ENCODE data around the gene MUC5AC.

The MUC5AC gene

DNA sequence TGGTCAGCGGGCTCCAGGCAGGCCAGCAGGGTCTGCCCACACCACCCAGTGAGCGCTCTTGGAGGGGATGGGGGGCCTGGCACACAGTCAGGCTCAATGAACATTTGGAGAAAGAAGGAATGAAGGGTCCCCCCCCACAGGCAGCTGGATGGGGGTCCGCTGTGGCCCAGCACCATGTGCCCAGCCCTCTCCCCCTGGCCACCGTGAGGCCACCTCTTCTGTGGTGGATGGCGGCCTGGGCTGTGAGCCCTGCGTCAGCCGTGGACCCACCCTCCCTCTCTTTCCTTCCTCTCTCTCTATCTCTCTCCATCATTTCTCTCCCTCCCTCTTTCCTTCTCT lies 35.1 kb upstream of the MUC5AC start:
- no peak for DNase-seq

GRCh38 chr11:1123970-1124369 lies 33.8 kb upstream of the MUC5AC start:
- peak; percentile 3 for DNase-seq

DNA sequence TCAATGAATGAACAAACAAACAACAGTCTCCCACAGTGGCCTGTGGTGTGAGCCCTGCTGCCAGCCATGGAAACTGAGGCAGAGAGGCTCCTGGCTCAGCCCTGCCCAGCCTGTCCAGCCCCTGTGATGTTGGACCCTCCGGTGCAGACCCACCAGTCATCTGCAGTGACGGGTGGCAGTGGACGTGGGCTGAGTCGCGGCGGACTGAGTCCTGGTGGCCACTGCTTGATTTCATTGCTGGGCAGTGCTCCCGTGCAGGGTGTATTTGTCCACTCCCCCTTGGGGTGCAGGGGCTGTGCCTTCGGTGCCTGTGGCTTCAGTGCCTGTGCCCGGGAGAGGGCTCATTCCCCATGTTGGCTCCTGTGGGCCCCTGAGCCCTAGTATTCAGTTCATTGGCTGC lies 31.9 kb upstream of the MUC5AC start:
- no peak for DNase-seq

DNA sequence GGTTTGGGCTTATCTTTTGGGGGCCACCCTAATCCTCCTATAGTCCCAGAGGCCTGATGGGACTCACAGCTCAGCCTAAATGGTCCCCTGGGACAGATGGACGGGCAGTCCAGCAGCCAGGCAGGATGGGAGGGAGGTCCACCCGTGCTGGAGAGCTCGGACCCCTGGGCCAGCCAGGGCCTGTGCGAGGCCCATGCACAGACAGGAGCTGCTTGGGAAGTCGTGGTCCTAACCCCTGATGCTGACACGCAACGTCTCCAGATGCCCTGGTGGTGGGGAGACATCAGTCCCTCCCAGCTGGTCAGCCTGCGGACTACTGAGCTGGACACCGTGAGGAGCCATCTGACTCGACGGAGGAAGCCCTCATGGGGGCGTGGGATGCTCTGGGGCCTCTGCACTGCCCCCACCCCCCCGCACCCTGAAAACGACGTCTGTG lies 31.2 kb upstream of the MUC5AC start:
- no peak for DNase-seq

DNA sequence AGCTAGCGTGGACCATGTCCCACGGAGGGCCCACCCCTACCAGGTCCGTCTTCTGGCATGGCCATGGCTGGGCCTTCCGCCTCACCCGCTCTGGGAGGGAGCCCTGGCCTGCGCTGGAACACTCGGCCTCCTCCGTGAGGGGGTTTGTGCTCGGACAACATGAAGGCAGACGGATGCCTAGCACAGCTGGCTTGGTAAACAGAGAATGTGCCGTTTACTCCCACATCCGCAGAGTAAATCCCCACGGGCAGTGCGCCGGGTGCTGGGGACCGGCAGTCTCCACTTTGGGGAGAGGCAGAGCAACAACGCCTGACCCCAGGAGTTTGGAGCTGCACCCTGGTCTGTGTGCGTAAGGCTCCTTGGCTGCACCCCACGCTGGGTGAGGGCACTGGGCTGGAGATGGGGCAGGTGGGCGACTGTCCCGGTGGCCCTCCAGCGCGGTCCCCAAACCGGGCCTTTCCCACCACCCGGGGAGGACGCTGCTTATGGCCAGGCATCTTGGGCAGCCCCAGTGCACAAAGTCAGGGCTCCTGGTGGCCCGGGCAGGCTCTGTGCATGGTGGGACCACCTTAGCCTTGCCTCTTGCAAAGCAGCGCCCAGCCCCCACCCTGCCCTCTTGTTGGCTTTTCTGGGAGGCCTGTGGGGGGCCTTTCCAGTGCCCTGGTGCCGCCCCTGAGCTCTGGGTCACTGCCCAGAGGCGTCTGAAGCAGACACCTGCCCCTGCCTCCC lies 30.7 kb upstream of the MUC5AC start:
- no peak for DNase-seq

DNA sequence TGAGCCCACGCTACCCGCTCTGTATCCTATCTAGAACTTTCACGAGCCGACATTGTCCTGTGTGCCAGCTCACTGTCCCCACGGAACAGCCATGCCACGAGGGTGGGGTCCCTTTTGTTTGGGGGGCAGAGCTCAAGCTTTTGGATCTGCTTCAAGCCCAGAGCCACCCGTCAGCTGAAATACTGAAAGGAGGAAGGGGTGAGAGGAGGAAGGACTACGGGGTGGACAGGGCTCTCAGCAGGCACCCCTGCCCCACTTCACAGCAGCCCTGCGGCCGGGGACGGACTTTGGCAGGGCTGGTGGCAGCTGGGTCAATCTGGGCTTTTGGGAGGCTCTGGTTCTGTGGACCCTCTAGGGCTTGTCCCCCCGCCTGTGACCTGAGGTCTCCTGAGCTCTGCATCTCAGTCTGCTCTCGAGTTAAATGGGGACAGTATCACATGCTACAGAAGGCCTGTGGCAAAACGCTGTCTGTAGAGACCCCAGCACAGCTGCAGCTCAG lies 30.0 kb upstream of the MUC5AC start:
- no peak for DNase-seq

- no peak for DNase-seq
Measured at GRCh38 chr11:1128311-1129142, 29.2 kb upstream of the MUC5AC start.

DNA sequence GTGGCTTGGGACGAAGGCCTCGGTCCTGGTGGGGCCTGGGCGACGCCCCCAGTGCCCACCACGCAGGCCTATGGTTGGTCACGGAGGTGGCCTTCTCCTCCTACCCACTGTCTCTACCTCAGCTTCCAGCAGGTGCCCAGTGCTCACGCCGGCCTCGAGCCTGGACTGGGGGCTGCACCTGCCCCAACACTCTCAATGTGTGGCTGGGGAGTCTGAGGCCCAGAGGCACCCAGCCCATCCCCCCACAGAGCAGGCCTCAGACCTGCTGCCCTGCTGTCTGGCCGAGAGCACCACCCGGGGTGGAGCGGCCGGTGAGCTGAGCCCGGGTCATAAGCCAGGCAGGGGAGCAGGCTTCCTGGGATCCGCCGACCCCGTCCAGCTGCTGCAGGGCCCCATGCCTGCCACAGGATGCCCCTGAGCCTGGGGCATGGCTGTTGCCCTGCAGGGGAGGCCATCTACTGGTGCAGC lies 28.6 kb upstream of the MUC5AC start:
- no peak for DNase-seq

GRCh38 chr11:1129611-1130160 lies 28.1 kb upstream of the MUC5AC start:
- no peak for DNase-seq

GRCh38 chr11:1130276-1131032 lies 27.3 kb upstream of the MUC5AC start:
- no peak for DNase-seq

DNA sequence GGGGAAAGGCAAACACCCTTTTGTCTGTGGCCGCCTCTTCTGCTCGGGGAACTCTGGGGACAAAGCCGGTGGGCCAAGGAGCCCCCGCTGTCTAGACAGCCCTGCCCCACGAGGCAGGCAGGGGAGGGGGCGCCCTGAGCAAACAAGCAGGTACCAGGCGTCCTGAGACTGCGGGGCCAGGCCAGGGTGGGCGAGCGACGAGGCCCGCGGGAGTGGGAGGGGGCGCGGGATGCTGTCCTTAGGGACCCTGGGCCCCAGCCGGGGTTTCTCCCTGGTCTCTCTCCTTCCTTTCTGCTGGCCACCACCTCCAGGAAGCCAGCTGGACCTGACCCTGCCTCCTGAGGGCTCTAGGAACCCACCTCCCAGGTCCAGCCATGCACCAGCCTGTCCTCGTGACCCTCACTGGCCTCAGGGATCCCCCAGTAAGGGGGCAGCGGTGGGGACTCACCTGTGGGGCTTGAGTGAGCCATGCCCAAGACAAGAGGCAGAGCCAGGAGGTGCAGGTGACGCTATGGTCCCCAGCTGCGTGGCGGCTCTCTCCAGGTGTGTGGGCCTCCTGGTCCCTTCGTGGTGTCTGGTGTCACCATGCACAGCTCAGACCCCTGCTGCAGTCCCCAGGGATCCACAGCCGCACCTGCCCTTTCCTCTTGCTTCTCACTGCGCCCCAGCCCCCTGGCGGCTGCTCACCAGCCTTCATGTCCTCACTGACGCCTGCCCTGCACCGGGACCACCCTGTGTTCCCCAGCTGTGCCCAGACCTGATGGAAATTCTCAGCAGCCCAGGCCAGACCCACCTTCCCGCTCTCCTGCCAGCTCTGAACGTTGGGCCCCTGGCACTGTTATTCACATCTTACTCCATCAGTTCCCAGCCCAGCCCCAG lies 26.5 kb upstream of the MUC5AC start:
- no peak for DNase-seq

GRCh38 chr11:1134848-1135445 lies 22.8 kb upstream of the MUC5AC start:
- DNase-seq: no peak

GRCh38 chr11:1138097-1138496 lies 19.7 kb upstream of the MUC5AC start:
- no peak for DNase-seq

- peak; percentile 4 for DNase-seq
Measured at GRCh38 chr11:1139441-1140083, 18.2 kb upstream of the MUC5AC start.

- no peak for DNase-seq
Measured at GRCh38 chr11:1140642-1141490, 16.9 kb upstream of the MUC5AC start.

DNA sequence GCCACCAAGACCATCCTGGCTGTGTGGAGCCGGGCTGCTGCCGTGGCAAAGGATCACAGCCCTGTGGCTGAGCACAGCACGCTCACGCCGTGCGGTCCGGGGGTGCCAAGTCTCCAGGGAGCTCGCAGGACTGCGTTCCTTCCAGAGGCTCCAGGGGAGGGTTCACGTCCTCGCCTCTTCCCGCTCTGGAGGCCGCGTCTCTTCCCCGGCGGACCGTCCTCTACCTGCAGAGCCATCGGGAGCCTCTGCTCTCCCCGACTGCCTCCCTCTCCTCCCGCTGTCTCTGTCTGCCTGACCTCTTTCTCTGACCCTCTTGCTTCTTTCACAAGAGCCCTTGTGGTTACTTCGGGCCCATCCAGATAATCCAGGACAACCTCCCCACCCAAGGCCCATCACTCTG lies 11.4 kb upstream of the MUC5AC start:
- no peak for DNase-seq

DNA sequence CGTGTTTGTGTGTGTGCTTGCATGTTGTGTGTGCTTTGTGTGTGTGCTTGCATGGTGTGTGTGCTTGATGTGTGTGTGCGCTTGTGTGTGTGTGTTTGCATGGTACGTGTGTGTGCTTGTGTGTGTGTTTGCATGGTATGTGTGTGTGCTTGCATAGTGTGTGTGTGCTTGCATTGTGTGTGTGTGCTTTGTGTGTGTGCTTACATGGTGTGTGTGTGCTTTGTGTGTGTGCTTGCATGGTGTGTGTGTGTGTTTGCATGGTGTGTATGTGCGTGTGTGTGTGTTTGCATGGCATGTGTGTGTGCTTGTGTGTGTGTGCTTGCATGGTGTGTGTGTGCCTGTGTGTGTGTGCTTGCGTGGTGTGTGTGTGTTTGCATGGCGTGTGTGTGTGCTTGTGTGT lies 10.0 kb upstream of the MUC5AC start:
- no peak for DNase-seq

DNA sequence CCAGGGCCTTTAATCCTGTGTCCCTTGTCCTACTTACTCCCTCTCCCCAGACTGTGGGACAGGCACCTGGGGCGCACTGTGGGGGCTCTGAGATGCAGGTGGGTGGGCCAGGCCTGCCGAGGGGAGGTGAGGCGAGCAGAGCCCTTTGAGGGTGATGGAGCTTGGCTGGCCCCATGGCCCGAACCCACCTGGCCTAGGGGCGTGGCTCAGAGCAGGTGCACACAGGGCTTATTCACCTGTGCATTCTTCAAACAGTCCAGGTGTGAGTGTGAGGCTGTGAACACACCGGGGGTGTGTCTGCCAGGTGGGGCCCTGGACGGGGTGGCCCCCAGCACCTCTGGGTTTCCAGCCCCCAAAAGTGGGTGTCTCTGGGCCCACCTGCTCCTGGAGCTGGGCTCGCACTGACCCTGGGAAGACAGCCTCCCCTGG lies 9.0 kb upstream of the MUC5AC start:
- no peak for DNase-seq

DNA sequence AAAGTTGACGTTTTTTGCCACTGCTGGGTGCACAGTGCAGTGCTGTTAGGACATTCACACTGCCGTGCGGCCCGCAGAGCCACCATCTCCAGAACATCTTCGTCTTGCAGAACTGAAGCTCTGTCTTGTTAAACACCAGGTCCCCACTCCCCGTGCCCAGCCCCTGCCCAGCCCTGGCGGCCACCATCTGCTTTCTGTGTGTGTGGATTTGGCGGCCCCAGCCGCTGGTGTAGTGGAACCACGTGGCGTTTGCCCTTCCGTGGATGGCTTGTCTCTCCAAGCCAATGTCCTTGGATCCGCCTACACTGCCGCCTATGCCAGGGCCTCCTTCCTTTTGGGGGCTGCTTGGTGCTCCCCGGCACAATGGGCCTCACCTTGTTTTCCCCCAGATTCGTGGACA lies 8.2 kb upstream of the MUC5AC start:
- no peak for DNase-seq

DNA sequence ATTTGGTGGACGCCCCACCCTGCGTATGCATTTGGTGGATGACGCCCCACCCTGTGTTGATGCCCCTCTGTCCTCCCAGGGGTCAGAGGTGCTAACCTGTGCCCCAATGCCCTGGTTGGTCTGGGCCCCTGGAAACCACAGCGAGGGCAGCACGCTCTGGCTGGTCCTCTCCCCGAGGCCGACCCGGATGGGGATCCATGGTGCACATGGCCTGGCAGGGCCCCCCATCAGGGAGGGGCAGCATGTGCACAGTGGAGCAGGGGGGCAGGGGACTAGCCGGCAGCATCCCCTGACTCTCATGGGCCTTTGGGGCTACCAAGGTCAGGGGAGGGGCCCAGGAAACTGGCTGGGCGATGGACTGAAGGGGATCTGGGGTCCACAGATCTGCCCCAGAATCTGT lies 7.6 kb upstream of the MUC5AC start:
- no peak for DNase-seq

Measured in activated CD4-positive, alpha-beta T cell treated with anti-CD3 and anti-CD28 coated beads, Interleukin-2, amount 50 U/mL, for 16 hours (primary cell).